OCI-LY7 (cell line): ENCODE data around the gene POFUT1.

Experiments
- CTCF ChIP-seq: fragments of 200-600 bp; sonication (generic); conservative IDR thresholded peaks from 2 replicates; pipeline ENCODE4 v1.5.1; 2014; ENCODE audit warnings: mild to moderate bottlenecking, antibody characterized with exemption, low read length, moderate library complexity, mixed read lengths
- EZH2phosphoT487 ChIP-seq: fragments of 200-600 bp; sonication (generic); IDR thresholded peaks from 2 replicates; pipeline ENCODE4 v1.6.1; 2018; ENCODE audit warnings: low read depth, borderline replicate concordance, mild to moderate bottlenecking, mixed run types, antibody characterized with exemption, low read length, moderate library complexity, mixed read lengths

GRCh38 chr20:32252189-32252588 is 44.5 kb downstream of the POFUT1 start:
- no peak for TF ChIP-seq CTCF
- no peak for TF ChIP-seq EZH2phosphoT487
